AG09319 (cell line): Measurements from ENCODE around the gene CCNDBP1.
A peak's percentile ranks its signal among the peaks of the same experiment; 100 is the strongest.

Source experiments
- DNase-seq: peaks from one replicate; pipeline ENCODE4 v3.0.0-alpha.2; 2010; ENCODE audit warnings: low read depth; ENCODE audit errors: extremely low read depth
- TF ChIP-seq, protein P1 (sequence below): IDR thresholded peaks from 2 replicates; pipeline ENCODE4 v1.5.1; 2011; ENCODE audit warnings: low read depth, mild to moderate bottlenecking, inconsistent platforms, low read length, moderate library complexity

Gene CCNDBP1

DNA sequence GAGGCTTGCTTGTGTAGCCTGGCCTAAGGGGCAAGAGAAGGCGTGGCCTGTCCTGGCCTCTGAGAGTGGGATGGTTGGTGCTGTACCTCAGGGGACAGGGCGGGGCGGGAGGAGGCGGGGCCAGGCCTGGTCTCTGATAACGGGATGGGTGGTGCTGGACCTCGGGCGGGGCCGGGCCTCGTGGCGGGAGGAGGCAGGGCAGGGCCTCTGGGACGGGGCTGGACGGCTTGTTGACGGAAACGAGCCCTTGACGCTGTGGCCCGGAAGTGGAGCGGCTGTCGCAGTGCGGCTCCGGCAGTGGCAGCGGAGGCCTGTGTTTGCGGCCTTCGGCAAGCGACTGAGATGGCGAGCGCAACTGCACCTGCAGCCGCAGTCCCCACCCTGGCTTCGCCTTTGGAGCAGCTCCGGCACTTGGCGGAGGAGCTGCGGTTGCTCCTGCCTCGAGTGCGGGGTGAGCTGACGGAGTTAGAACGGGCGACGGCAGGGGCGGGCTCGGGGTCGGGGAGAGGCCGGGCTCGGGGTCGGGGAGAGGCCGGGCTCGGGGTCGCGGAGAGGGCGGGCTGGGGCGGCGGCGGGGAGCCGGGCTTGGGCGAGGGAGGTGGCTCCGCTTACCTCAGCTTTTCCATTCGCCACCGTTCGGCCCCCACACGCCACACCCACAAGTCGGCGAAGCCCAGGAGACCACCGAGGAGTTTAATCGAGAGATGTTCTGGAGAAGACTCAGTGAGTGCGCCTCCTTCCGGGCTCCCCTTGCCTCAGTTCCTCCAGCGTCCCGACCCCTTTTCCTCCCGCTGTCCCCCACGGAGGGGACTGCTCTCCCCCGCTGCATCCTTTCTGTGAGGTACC, at the start of gene CCNDBP1:
Gene CCNDBP1, plus strand, starts transcription at position 247 of the 846 bp plus-strand sequence. Its CDS starts 96 bp downstream, at position 343.
- peak; percentile 66 for DNase-seq
- TF ChIP-seq, protein P1, sequence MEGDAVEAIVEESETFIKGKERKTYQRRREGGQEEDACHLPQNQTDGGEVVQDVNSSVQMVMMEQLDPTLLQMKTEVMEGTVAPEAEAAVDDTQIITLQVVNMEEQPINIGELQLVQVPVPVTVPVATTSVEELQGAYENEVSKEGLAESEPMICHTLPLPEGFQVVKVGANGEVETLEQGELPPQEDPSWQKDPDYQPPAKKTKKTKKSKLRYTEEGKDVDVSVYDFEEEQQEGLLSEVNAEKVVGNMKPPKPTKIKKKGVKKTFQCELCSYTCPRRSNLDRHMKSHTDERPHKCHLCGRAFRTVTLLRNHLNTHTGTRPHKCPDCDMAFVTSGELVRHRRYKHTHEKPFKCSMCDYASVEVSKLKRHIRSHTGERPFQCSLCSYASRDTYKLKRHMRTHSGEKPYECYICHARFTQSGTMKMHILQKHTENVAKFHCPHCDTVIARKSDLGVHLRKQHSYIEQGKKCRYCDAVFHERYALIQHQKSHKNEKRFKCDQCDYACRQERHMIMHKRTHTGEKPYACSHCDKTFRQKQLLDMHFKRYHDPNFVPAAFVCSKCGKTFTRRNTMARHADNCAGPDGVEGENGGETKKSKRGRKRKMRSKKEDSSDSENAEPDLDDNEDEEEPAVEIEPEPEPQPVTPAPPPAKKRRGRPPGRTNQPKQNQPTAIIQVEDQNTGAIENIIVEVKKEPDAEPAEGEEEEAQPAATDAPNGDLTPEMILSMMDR = peak; percentile 57

GRCh38 chr15:43143203-43143941, 41.8 kb upstream of the CCNDBP1 start:
- no peak for DNase-seq
- TF ChIP-seq, protein P1 = no peak

- DNase-seq = no peak
Observed at GRCh38 chr15:43144512-43144911, 40.7 kb upstream of the CCNDBP1 start.

GRCh38 chr15:43146184-43146583, 39.0 kb upstream of the CCNDBP1 start:
- TF ChIP-seq, protein P1 = no peak
- no peak for DNase-seq

More at GRCh38 chr15:43144512-43144911, 40.7 kb upstream of the CCNDBP1 start:
- TF ChIP-seq, protein P1 = no peak

DNA sequence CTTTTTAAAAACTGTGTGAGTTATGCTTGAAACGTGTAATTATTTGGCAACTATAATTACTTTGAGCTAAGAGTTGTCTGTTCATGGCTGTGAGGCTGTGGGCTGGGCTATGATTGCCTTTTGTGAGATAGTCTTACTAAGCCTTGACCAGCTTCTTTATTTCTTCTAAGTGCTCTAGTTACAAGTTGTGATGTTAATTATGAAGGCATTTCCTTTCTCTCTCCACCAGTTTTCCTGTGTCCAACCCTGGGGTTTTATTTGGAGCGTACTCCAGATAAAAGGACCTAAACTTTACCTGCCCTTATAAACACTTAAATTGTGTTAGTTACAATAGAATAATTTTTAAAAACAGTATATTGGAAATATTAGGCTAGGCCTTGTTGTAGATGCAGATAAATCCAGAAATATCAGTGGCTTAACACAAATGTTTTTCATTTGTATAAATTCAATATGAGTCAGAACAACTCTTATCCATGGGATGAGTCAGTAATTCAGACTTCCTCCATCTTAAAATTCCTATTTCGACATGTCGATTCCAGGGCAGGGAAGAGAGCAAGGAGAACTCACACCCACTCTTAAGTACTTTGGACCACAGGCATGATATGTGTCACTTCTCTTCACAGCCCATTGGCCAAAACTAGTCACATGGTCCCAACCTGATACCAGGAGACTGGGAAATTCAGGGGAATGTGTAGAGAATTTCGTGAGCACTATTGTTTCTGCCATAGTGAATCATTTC, 34.8 kb upstream of the CCNDBP1 start:
- TF ChIP-seq, protein P1 = no peak
- peak; percentile 74 for DNase-seq

- TF ChIP-seq, protein P1 = no peak
- no peak for DNase-seq
Observed at GRCh38 chr15:43151688-43152087, 33.5 kb upstream of the CCNDBP1 start.
